Effector memory CD4-positive, alpha-beta T cell (primary cell): Measurements from ENCODE around the gene MCM10.

Experiments used
- DNase-seq, 3 donors: peaks; one replicate each; pipeline ENCODE4 v3.0.0-alpha.2; 2020
- H3K27ac ChIP-seq: 2 replicates; pipeline ENCODE4 v1.7.0; 2013; ENCODE audit warnings: mild to moderate bottlenecking, low read length, moderate library complexity; ENCODE audit not compliant: insufficient read depth, poor library complexity, severe bottlenecking
- H3K27me3 ChIP-seq: replicated peaks from 2 replicates; pipeline ENCODE4 v1.7.0; 2013; ENCODE audit warnings: mild to moderate bottlenecking, low read length; ENCODE audit not compliant: insufficient read depth, control insufficient read depth, poor library complexity, severe bottlenecking
- H3K36me3 ChIP-seq: 2 replicates; pipeline ENCODE4 v1.7.0; 2013; ENCODE audit warnings: mild to moderate bottlenecking, low read length, moderate library complexity; ENCODE audit not compliant: control insufficient read depth, insufficient read depth
- H3K4me1 ChIP-seq: 2 replicates; pipeline ENCODE4 v1.7.0; 2013; ENCODE audit warnings: low read length, mild to moderate bottlenecking; ENCODE audit not compliant: control insufficient read depth, insufficient read depth, poor library complexity, severe bottlenecking
- H3K4me3 ChIP-seq: 2 replicates; pipeline ENCODE4 v1.7.0; 2013; ENCODE audit warnings: low read length, low read depth, mild to moderate bottlenecking; ENCODE audit not compliant: insufficient read depth, poor library complexity, severe bottlenecking
- H3K9me3 ChIP-seq: 2 replicates; pipeline ENCODE4 v1.7.0; 2013; ENCODE audit warnings: mild to moderate bottlenecking, low read length, moderate library complexity; ENCODE audit not compliant: control insufficient read depth

Gene MCM10

GRCh38 chr10:13163859-13164258 lies 2.5 kb downstream of the MCM10 start:
- no peaks in the 10 kb centered on the region for H3K9me3 ChIP-seq
- H3K27me3 ChIP-seq = no peaks in the 10 kb centered on the region
- peaks cover 4% of the 10 kb centered on the region for H3K4me1 ChIP-seq
- no peak overlapping the region for H3K4me3 ChIP-seq
- DNase-seq = no peak
- no peak overlapping the region for H3K27ac ChIP-seq
- no peaks in the 10 kb centered on the region for H3K36me3 ChIP-seq

- Histone ChIP-seq H3K27me3 (no peaks in the 10 kb centered on the region), H3K4me3 (no peak overlapping the region), H3K36me3 (no peaks in the 10 kb centered on the region), H3K4me1 (peaks cover 4% of the 10 kb centered on the region), H3K27ac (no peak overlapping the region), H3K9me3 (no peaks in the 10 kb centered on the region)
- no peak for DNase-seq
Measured at GRCh38 chr10:13165177-13165576, 3.8 kb downstream of the MCM10 start.

GRCh38 chr10:13167568-13167967 lies 6.2 kb downstream of the MCM10 start:
- no peak for DNase-seq
- no peaks in the 10 kb centered on the region for H3K9me3 ChIP-seq
- no peak overlapping the region for H3K4me3 ChIP-seq
- H3K36me3 ChIP-seq = no peaks in the 10 kb centered on the region
- no peak overlapping the region for H3K27ac ChIP-seq
- no peaks in the 10 kb centered on the region for H3K4me1 ChIP-seq
- no peaks in the 10 kb centered on the region for H3K27me3 ChIP-seq

- no peak overlapping the region for H3K27ac ChIP-seq
- no peak overlapping the region for H3K4me3 ChIP-seq
- H3K36me3 ChIP-seq = no peaks in the 10 kb centered on the region
- no peaks in the 10 kb centered on the region for H3K4me1 ChIP-seq
- DNase-seq = no peak
- H3K9me3 ChIP-seq = no peaks in the 10 kb centered on the region
- H3K27me3 ChIP-seq = no peaks in the 10 kb centered on the region
Measured at GRCh38 chr10:13168781-13169180, 7.4 kb downstream of the MCM10 start.

- Histone ChIP-seq H3K27ac (no peak overlapping the region), H3K4me3 (no peak overlapping the region), H3K9me3 (no peaks in the 10 kb centered on the region), H3K27me3 (no peaks in the 10 kb centered on the region), H3K4me1 (no peaks in the 10 kb centered on the region), H3K36me3 (no peaks in the 10 kb centered on the region)
- no peak for DNase-seq
Measured at GRCh38 chr10:13173616-13174015, 12.3 kb downstream of the MCM10 start.

GRCh38 chr10:13180788-13181187 lies 19.4 kb downstream of the MCM10 start:
- DNase-seq = no peak

GRCh38 chr10:13182424-13182823 lies 21.1 kb downstream of the MCM10 start:
- Histone ChIP-seq H3K27ac (no peak overlapping the region), H3K36me3 (no peaks in the 10 kb centered on the region), H3K4me1 (no peaks in the 10 kb centered on the region), H3K4me3 (no peak overlapping the region), H3K27me3 (no peaks in the 10 kb centered on the region), H3K9me3 (no peaks in the 10 kb centered on the region)
- no peak for DNase-seq

More at GRCh38 chr10:13180788-13181187, 19.4 kb downstream of the MCM10 start:
- no peak overlapping the region for H3K27ac ChIP-seq
- no peaks in the 10 kb centered on the region for H3K9me3 ChIP-seq
- H3K4me3 ChIP-seq = no peak overlapping the region
- H3K36me3 ChIP-seq = no peaks in the 10 kb centered on the region
- no peaks in the 10 kb centered on the region for H3K4me1 ChIP-seq
- no peaks in the 10 kb centered on the region for H3K27me3 ChIP-seq

- H3K9me3 ChIP-seq = no peaks in the 10 kb centered on the region
- no peaks in the 10 kb centered on the region for H3K36me3 ChIP-seq
- no peak overlapping the region for H3K4me3 ChIP-seq
- H3K27me3 ChIP-seq = no peaks in the 10 kb centered on the region
- no peak overlapping the region for H3K27ac ChIP-seq
- DNase-seq = no peak
- no peaks in the 10 kb centered on the region for H3K4me1 ChIP-seq
Measured at GRCh38 chr10:13183625-13184024, 22.3 kb downstream of the MCM10 start.

GRCh38 chr10:13184276-13184675 lies 22.9 kb downstream of the MCM10 start:
- Histone ChIP-seq H3K4me1 (no peaks in the 10 kb centered on the region), H3K27ac (no peak overlapping the region), H3K9me3 (no peaks in the 10 kb centered on the region), H3K4me3 (no peak overlapping the region), H3K27me3 (no peaks in the 10 kb centered on the region), H3K36me3 (no peaks in the 10 kb centered on the region)
- DNase-seq = no peak

- no peaks in the 10 kb centered on the region for H3K27me3 ChIP-seq
- H3K27ac ChIP-seq = no peak overlapping the region
- DNase-seq = no peak
- H3K4me1 ChIP-seq = no peaks in the 10 kb centered on the region
- no peak overlapping the region for H3K4me3 ChIP-seq
- H3K36me3 ChIP-seq = no peaks in the 10 kb centered on the region
- H3K9me3 ChIP-seq = no peaks in the 10 kb centered on the region
Measured at GRCh38 chr10:13184730-13185514, 23.6 kb downstream of the MCM10 start.
